HEK293 (cell line): ENCODE results near the gene PRR14L.
A peak's percentile ranks its signal among the peaks of the same experiment; 100 is the strongest.

Experiments
- BCL11A ChIP-seq: fragments of 450-650 bp; formaldehyde crosslinking; IDR thresholded peaks from 2 replicates; pipeline ENCODE4 v1.5.1; 2016; ENCODE audit warnings: low read depth, missing biosample characterization, missing genetic modification characterization
- EGR2 ChIP-seq: fragments of 450-650 bp; formaldehyde crosslinking; IDR thresholded peaks from 2 replicates; pipeline ENCODE4 v1.5.1; 2016; ENCODE audit warnings: low read depth, missing biosample characterization, missing genetic modification characterization
- GLI4 ChIP-seq: fragments of 450-650 bp; formaldehyde crosslinking; IDR thresholded peaks from 2 replicates; pipeline ENCODE4 v1.5.1; 2016; ENCODE audit warnings: missing biosample characterization, missing genetic modification characterization
- KLF1 ChIP-seq: fragments of 450-650 bp; formaldehyde crosslinking; IDR thresholded peaks from 2 replicates; pipeline ENCODE4 v1.5.1; 2016; ENCODE audit warnings: missing biosample characterization, missing genetic modification characterization
- KLF10 ChIP-seq: fragments of 450-650 bp; IDR thresholded peaks from 2 replicates; pipeline ENCODE4 v1.5.1; 2018; ENCODE audit warnings: missing biosample characterization, mild to moderate bottlenecking, missing genetic modification characterization
- KLF9 ChIP-seq: fragments of 450-650 bp; formaldehyde crosslinking; IDR thresholded peaks from 2 replicates; pipeline ENCODE4 v1.5.1; 2016; ENCODE audit warnings: missing biosample characterization, missing genetic modification characterization, low read depth
- TRIM28 ChIP-seq: IDR thresholded peaks from 2 replicates; pipeline ENCODE4 v1.6.1; 2011; ENCODE audit warnings: low read length, control low read depth, borderline replicate concordance
- YY1 ChIP-seq: fragments of 450-650 bp; formaldehyde crosslinking; IDR thresholded peaks from 2 replicates; pipeline ENCODE4 v1.5.1; 2018; ENCODE audit warnings: missing biosample characterization, missing genetic modification characterization
- YY2 ChIP-seq: fragments of 450-650 bp; formaldehyde crosslinking; IDR thresholded peaks from 2 replicates; pipeline ENCODE4 v1.5.1; 2016; ENCODE audit warnings: missing biosample characterization, missing genetic modification characterization
- ZBTB20 ChIP-seq: fragments of 450-650 bp; formaldehyde crosslinking; IDR thresholded peaks from 2 replicates; pipeline ENCODE4 v1.5.1; 2016; ENCODE audit warnings: missing biosample characterization, missing genetic modification characterization
- ZBTB48 ChIP-seq: fragments of 450-650 bp; formaldehyde crosslinking; IDR thresholded peaks from 2 replicates; pipeline ENCODE4 v1.5.1; 2016; ENCODE audit warnings: missing biosample characterization, missing genetic modification characterization
- ZBTB7A ChIP-seq: fragments of 450-650 bp; formaldehyde crosslinking; IDR thresholded peaks from 2 replicates; pipeline ENCODE4 v1.5.1; 2016; ENCODE audit warnings: low read depth, missing biosample characterization, missing genetic modification characterization
- ZFHX2 ChIP-seq: fragments of 450-650 bp; formaldehyde crosslinking; conservative IDR thresholded peaks from 2 replicates; pipeline ENCODE4 v1.5.1; 2016; ENCODE audit warnings: missing biosample characterization, missing genetic modification characterization
- ZFP37 ChIP-seq: fragments of 450-650 bp; formaldehyde crosslinking; IDR thresholded peaks from 2 replicates; pipeline ENCODE4 v1.5.1; 2016; ENCODE audit warnings: missing biosample characterization, missing genetic modification characterization
- ZNF114 ChIP-seq: fragments of 450-650 bp; formaldehyde crosslinking; IDR thresholded peaks from 2 replicates; pipeline ENCODE4 v1.5.0; 2017; ENCODE audit warnings: missing biosample characterization, missing genetic modification characterization
- ZNF324 ChIP-seq: fragments of 450-650 bp; formaldehyde crosslinking; IDR thresholded peaks from 2 replicates; pipeline ENCODE4 v1.5.1; 2016; ENCODE audit warnings: missing biosample characterization, missing genetic modification characterization
- ZNF341 ChIP-seq: fragments of 450-650 bp; formaldehyde crosslinking; IDR thresholded peaks from 2 replicates; pipeline ENCODE4; 2016; ENCODE audit warnings: low read depth, missing biosample characterization, missing genetic modification characterization
- ZNF404 ChIP-seq: fragments of 450-650 bp; formaldehyde crosslinking; IDR thresholded peaks from 2 replicates; pipeline ENCODE4 v1.5.1; 2017; ENCODE audit warnings: missing biosample characterization, missing genetic modification characterization
- ZNF501 ChIP-seq: fragments of 450-650 bp; formaldehyde crosslinking; IDR thresholded peaks from 2 replicates; pipeline ENCODE4 v1.5.1; 2016; ENCODE audit warnings: missing biosample characterization, missing genetic modification characterization
- ZNF560 ChIP-seq: fragments of 450-650 bp; formaldehyde crosslinking; IDR thresholded peaks from 2 replicates; pipeline ENCODE4 v1.5.1; 2017; ENCODE audit warnings: missing biosample characterization, missing genetic modification characterization, borderline replicate concordance
- ZNF768 ChIP-seq: fragments of 450-650 bp; formaldehyde crosslinking; IDR thresholded peaks from 2 replicates; pipeline ENCODE4 v1.5.1; 2018; ENCODE audit warnings: missing biosample characterization, mild to moderate bottlenecking, missing genetic modification characterization
- ZNF777 ChIP-seq: fragments of 450-650 bp; formaldehyde crosslinking; IDR thresholded peaks from 2 replicates; pipeline ENCODE4 v1.5.1; 2017; ENCODE audit warnings: missing biosample characterization, missing genetic modification characterization, borderline replicate concordance
- ZNF785 ChIP-seq: fragments of 450-650 bp; formaldehyde crosslinking; IDR thresholded peaks from 2 replicates; pipeline ENCODE4 v1.5.1; 2016; ENCODE audit warnings: missing biosample characterization, missing genetic modification characterization
- ZNF791 ChIP-seq: fragments of 450-650 bp; formaldehyde crosslinking; IDR thresholded peaks from 2 replicates; pipeline ENCODE4 v1.5.1; 2016; ENCODE audit warnings: missing biosample characterization, missing genetic modification characterization
- ZSCAN16 ChIP-seq: fragments of 450-650 bp; formaldehyde crosslinking; IDR thresholded peaks from 2 replicates; pipeline ENCODE4 v1.5.1; 2016; ENCODE audit warnings: missing biosample characterization, missing genetic modification characterization
- ZSCAN30 ChIP-seq: fragments of 450-650 bp; IDR thresholded peaks from 2 replicates; pipeline ENCODE4 v1.5.1; 2018; ENCODE audit warnings: missing biosample characterization, mild to moderate bottlenecking, missing genetic modification characterization, moderate library complexity
- TF ChIP-seq, protein P1 (sequence below): fragments of 450-650 bp; IDR thresholded peaks from 2 replicates; pipeline ENCODE4 v1.5.1; 2018; ENCODE audit warnings: missing biosample characterization, mild to moderate bottlenecking, missing genetic modification characterization
- TF ChIP-seq, protein P2 (sequence below): fragments of 450-650 bp; formaldehyde crosslinking; IDR thresholded peaks from 2 replicates; pipeline ENCODE4 v1.5.1; 2016; ENCODE audit warnings: missing biosample characterization, missing genetic modification characterization
- TF ChIP-seq, protein P3 (sequence below): fragments of 450-650 bp; formaldehyde crosslinking; IDR thresholded peaks from 2 replicates; pipeline ENCODE4 v1.5.1; 2017; ENCODE audit warnings: missing biosample characterization, missing genetic modification characterization
- TF ChIP-seq, protein P4 (sequence below): fragments of 450-650 bp; formaldehyde crosslinking; IDR thresholded peaks from 2 replicates; pipeline ENCODE4 v1.5.1; 2016; ENCODE audit warnings: missing biosample characterization, missing genetic modification characterization
- TF ChIP-seq, protein P5 (sequence below): fragments of 450-650 bp; formaldehyde crosslinking; IDR thresholded peaks from 2 replicates; pipeline ENCODE4 v1.5.1; 2016; ENCODE audit warnings: missing biosample characterization, missing genetic modification characterization
- TF ChIP-seq, protein P6 (sequence below): fragments of 450-650 bp; formaldehyde crosslinking; IDR thresholded peaks from 2 replicates; pipeline ENCODE4 v1.5.1; 2017; ENCODE audit warnings: missing biosample characterization, missing genetic modification characterization

PRR14L gene

DNA sequence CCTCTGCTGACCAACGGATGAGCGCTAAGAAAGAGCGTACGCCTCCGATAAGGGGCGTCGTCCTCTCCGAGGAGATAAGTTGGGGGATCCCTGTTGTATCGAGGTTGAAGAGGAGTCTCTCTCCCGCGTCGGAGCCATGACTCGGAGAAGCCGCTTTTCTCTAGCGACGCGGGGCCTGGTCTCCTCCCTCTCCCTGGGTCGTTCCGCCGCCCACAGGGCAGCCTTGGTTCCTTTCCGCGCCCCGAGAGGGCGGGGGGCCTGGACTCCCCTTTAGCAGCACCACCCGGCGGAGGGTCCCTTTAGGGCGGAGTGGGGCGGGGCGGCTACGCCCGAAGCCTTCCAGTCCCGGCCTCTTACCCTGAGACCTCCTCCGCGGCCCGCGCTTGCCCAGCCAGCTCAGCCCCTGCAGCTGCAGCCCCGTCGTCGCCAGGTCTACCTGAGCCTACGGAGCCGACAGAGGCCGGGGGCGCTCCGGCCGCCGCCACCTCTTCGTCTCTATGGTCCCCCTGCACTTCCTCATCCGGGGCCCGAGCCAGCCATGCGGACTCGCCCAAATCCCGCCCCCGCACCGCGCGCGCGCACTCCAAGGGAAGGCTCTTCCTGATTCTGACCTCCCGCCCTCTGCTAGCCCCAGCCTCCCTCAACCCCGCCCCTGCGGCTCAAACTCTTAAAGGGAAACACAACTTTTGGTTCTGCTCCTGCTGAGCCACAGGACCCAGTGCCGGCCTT, at the start of gene PRR14L (continued):
- TF ChIP-seq ZFP37 (peak; percentile 87), KLF9 (tag by site-specific recombination) (peak; percentile 82), ZNF560 (tag by site-specific recombination) (no peak), ZFHX2 (tag by site-specific recombination) (peak; percentile 94), ZNF768 (tag by site-specific recombination) (no peak), ZNF404 (no peak), BCL11A (tag by site-specific recombination) (peak; percentile 77; the same call in 1 of the 2 replicates), ZBTB48 (peak; percentile 55; the same call in 1 of the 2 replicates), ZNF791 (no peak), ZNF501 (tag by site-specific recombination) (peak; percentile 81; the same call in 1 of the 2 replicates), ZSCAN30 (peak; percentile 78; the same call in 1 of the 2 replicates), ZNF114 (tag by site-specific recombination) (no peak), GLI4 (tag by site-specific recombination) (no peak), ZNF777 (tag by site-specific recombination) (0 out of 2 replicates have a peak, but pooled peaks have one; percentile 19), ZNF324 (tag by site-specific recombination) (peak; percentile 64; the same call in 1 of the 2 replicates), ZBTB20 (tag by site-specific recombination) (peak; percentile 73; the same call in 1 of the 2 replicates), YY2 (tag by site-specific recombination) (peak; percentile 53), KLF1 (peak; percentile 97), ZSCAN16 (tag by site-specific recombination) (peak; percentile 65; the same call in 1 of the 2 replicates), KLF10 (tag by site-specific recombination) (peak; percentile 86), ZBTB7A (tag by site-specific recombination) (0 out of 2 replicates have a peak, but pooled peaks have one; percentile 41), ZNF341 (peak; percentile 100), YY1 (peak; percentile 59), ZNF785 (tag by site-specific recombination) (no peak), TRIM28 (peak; percentile 63; the same call in 1 of the 2 replicates), EGR2 (tag by site-specific recombination) (peak; percentile 88)
- TF ChIP-seq, protein P1, sequence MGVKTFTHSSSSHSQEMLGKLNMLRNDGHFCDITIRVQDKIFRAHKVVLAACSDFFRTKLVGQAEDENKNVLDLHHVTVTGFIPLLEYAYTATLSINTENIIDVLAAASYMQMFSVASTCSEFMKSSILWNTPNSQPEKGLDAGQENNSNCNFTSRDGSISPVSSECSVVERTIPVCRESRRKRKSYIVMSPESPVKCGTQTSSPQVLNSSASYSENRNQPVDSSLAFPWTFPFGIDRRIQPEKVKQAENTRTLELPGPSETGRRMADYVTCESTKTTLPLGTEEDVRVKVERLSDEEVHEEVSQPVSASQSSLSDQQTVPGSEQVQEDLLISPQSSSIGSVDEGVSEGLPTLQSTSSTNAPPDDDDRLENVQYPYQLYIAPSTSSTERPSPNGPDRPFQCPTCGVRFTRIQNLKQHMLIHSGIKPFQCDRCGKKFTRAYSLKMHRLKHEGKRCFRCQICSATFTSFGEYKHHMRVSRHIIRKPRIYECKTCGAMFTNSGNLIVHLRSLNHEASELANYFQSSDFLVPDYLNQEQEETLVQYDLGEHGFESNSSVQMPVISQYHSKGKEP = peak; percentile 98
- TF ChIP-seq, protein P2, sequence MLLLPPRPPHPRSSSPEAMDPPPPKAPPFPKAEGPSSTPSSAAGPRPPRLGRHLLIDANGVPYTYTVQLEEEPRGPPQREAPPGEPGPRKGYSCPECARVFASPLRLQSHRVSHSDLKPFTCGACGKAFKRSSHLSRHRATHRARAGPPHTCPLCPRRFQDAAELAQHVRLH (tag by site-specific recombination) = peak; percentile 21; the same call in 1 of the 2 replicates
- TF ChIP-seq, protein P3, sequence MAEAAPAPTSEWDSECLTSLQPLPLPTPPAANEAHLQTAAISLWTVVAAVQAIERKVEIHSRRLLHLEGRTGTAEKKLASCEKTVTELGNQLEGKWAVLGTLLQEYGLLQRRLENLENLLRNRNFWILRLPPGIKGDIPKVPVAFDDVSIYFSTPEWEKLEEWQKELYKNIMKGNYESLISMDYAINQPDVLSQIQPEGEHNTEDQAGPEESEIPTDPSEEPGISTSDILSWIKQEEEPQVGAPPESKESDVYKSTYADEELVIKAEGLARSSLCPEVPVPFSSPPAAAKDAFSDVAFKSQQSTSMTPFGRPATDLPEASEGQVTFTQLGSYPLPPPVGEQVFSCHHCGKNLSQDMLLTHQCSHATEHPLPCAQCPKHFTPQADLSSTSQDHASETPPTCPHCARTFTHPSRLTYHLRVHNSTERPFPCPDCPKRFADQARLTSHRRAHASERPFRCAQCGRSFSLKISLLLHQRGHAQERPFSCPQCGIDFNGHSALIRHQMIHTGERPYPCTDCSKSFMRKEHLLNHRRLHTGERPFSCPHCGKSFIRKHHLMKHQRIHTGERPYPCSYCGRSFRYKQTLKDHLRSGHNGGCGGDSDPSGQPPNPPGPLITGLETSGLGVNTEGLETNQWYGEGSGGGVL (tag by site-specific recombination) = peak; percentile 80
- TF ChIP-seq, protein P4, sequence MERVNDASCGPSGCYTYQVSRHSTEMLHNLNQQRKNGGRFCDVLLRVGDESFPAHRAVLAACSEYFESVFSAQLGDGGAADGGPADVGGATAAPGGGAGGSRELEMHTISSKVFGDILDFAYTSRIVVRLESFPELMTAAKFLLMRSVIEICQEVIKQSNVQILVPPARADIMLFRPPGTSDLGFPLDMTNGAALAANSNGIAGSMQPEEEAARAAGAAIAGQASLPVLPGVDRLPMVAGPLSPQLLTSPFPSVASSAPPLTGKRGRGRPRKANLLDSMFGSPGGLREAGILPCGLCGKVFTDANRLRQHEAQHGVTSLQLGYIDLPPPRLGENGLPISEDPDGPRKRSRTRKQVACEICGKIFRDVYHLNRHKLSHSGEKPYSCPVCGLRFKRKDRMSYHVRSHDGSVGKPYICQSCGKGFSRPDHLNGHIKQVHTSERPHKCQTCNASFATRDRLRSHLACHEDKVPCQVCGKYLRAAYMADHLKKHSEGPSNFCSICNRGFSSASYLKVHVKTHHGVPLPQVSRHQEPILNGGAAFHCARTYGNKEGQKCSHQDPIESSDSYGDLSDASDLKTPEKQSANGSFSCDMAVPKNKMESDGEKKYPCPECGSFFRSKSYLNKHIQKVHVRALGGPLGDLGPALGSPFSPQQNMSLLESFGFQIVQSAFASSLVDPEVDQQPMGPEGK (tag by site-specific recombination) = peak; percentile 90
- TF ChIP-seq, protein P5, sequence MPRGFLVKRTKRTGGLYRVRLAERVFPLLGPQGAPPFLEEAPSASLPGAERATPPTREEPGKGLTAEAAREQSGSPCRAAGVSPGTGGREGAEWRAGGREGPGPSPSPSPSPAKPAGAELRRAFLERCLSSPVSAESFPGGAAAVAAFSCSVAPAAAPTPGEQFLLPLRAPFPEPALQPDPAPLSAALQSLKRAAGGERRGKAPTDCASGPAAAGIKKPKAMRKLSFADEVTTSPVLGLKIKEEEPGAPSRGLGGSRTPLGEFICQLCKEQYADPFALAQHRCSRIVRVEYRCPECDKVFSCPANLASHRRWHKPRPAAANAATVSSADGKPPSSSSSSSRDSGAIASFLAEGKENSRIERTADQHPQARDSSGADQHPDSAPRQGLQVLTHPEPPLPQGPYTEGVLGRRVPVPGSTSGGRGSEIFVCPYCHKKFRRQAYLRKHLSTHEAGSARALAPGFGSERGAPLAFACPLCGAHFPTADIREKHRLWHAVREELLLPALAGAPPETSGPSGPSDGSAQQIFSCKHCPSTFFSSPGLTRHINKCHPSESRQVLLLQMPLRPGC (tag by site-specific recombination) = peak; percentile 54; the same call in 1 of the 2 replicates
- TF ChIP-seq, protein P6, sequence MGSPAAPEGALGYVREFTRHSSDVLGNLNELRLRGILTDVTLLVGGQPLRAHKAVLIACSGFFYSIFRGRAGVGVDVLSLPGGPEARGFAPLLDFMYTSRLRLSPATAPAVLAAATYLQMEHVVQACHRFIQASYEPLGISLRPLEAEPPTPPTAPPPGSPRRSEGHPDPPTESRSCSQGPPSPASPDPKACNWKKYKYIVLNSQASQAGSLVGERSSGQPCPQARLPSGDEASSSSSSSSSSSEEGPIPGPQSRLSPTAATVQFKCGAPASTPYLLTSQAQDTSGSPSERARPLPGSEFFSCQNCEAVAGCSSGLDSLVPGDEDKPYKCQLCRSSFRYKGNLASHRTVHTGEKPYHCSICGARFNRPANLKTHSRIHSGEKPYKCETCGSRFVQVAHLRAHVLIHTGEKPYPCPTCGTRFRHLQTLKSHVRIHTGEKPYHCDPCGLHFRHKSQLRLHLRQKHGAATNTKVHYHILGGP = no peak
